ENCODE data around the gene ZNF738.

The ZNF738 gene

DNA sequence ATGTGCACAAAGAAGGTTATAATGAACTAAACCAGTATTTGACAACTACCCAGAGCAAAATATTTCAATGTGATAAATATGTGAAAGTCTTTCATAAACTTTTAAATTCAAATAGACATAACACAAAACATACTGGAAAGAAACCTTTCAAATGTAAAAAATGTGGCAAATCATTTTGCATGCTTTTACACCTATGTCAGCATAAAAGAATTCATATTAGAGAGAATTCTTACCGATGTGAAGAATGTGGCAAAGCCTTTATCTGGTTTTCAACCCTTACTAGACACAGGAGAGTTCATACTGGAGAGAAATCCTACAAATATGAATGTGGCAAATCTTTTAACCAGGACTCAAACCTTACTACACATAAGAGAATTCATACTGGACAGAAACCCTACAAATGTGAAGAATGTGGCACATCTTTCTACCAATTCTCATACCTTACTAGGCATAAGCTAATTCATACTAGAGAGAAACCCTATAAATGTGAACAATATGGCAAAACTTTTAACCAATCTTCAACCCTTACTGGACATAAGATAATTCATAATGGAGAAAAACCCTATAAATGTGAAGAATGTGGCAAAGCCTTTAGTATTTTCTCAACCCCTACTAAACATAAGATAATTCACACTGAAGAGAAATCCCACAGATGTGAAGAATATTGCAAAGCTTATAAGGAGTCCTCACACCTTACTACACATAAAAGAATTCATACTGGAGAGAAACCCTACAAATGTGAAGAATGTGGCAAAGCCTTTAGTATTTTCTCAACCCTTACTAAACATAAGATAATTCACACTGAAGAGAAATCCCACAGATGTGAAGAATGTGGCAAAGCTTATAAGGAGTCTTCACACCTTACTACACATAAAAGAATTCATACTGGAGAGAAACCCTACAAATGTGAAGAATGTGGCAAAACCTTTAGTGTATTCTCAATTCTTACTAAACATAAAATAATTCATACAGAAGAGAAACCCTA, 64.5 kb downstream of the ZNF738 start:
- DNase-seq (ENCODE audit: extremely low read depth, low read depth), result no peak
- TF ChIP-seq, protein P1, sequence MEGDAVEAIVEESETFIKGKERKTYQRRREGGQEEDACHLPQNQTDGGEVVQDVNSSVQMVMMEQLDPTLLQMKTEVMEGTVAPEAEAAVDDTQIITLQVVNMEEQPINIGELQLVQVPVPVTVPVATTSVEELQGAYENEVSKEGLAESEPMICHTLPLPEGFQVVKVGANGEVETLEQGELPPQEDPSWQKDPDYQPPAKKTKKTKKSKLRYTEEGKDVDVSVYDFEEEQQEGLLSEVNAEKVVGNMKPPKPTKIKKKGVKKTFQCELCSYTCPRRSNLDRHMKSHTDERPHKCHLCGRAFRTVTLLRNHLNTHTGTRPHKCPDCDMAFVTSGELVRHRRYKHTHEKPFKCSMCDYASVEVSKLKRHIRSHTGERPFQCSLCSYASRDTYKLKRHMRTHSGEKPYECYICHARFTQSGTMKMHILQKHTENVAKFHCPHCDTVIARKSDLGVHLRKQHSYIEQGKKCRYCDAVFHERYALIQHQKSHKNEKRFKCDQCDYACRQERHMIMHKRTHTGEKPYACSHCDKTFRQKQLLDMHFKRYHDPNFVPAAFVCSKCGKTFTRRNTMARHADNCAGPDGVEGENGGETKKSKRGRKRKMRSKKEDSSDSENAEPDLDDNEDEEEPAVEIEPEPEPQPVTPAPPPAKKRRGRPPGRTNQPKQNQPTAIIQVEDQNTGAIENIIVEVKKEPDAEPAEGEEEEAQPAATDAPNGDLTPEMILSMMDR (IDR thresholded peaks at IDR 0.05; ENCODE audit: low read depth, low read length), result no peak

All from AG09319 (cell line).